Measurements from ENCODE around the gene NCOA3.
"Not testable (repeated sequence)": the region's sequence is repeated elsewhere in the genome, so short reads cannot be mapped to it uniquely, and the experiment has no call there.

Gene NCOA3

DNA sequence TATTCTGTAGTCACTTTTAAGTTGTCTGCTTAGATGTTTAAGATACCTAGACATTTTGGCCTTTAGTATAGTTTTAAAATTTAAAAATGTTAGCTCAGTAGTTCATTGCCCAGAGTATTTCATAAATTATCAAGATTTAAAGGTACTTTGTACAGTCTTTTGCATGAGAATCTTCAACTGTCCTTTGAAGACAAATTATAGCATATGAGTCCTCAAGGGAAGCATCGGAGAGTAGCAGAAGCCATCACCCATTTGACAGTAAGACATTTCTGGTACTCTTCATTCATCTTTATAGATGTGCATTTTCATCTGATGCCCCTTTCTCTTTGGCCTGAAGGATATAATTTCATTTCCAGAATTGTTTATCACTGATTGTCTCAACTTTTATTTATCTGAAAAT is 89.5 kb downstream of the NCOA3 start:
- TF ChIP-seq ZNF274 (IDR thresholded peaks at IDR 0.05; ENCODE audit: low read depth, low read length), result no peak
- H3K4me3 ChIP-seq (ENCODE audit: low read length), result no peak overlapping the region

DNA sequence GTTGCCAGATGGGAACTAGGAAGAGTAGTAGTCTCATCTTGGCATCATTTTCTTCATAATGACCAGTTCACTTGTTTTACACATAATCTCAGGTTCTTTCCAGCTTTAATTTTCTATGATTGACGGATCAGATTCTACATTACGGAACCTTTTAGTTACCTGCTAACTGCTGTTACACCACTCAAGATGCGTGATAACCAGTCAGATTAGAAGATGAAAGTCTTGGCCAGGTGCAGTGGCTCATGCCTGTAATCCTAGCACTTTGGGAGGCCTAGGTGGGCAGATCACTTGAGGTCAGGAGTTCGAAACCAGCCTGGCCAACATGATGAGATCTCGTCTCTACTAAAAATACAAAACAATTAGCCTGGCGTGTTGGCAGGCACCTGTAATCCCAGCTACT is 92.5 kb downstream of the NCOA3 start:
- TF ChIP-seq ZNF274 (IDR thresholded peaks at IDR 0.05; ENCODE audit: low read depth, low read length), result no peak
- H3K4me3 ChIP-seq (ENCODE audit: low read length), result no peak overlapping the region

DNA sequence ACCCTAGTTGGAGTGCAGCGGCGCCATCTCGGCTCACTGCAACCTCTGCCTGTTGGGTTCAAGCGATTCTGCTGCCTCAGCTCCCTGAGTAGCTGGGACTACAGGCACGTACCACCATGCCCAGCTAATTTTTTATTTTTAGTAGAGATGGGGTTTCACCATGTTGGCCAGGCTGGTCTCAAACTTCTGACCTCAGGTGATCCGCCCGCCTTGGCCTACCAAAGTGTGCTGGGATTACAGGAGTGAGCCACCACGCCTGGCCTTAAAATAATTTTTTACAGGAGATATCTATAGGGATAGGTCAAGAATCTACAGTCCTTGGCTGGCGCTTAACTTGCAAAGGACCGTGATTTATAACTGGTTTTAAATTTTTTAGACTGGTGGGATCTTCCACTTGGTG is 93.5 kb downstream of the NCOA3 start:
- H3K4me3 ChIP-seq (ENCODE audit: low read length), result not testable (repeated sequence)

DNA sequence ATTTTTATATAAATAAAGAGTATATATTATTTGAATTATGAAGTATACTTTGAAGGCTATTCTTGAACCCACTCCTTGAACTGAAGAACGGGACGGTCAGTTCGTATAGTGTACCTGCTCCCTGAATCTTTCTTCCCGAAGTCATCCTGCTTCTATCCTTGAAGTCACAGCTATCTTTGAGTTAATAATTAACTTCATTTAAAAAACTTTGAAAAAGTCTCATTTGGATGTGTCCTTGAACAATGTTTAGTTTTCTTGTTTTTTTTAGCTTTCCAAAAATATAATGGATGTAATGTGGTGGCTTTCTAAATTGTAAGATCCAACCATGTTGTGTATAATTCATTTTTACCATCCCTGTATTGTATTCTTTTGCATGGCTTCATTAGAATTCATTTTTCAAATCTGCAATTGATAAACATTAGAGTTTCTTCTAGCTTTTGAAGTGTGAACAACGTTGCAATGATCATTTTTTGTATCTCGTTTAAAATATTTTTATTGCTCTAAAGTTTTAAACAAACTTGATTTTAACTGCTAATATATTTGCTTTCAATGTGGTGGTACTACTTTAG is 94.4 kb downstream of the NCOA3 start:
- no peak for TF ChIP-seq ZNF274 (IDR thresholded peaks at IDR 0.05; ENCODE audit: low read depth, low read length)
- H3K4me3 ChIP-seq (ENCODE audit: low read length), result no peak overlapping the region

DNA sequence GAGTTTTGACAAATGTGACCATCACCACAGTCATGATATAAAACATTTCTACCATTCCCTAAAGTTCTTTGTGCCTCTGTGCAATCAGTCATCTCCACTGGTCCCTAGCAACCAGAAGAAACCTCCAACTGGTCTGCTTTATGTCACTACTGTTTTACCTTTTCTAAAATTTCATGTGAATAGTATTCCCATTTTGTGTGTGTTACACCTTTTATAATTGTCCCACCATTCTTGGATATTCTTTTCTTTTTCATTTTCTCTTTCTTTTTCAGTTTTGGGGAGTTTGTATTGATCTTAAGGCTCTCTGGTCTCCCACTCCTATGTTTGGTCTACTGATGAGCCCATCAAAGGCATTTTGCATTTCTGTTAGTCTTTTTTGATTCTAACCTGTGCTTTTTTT is 95.4 kb downstream of the NCOA3 start:
- no peak for TF ChIP-seq ZNF274 (IDR thresholded peaks at IDR 0.05; ENCODE audit: low read depth, low read length)
- H3K4me3 ChIP-seq (ENCODE audit: low read length), result no peak overlapping the region

DNA sequence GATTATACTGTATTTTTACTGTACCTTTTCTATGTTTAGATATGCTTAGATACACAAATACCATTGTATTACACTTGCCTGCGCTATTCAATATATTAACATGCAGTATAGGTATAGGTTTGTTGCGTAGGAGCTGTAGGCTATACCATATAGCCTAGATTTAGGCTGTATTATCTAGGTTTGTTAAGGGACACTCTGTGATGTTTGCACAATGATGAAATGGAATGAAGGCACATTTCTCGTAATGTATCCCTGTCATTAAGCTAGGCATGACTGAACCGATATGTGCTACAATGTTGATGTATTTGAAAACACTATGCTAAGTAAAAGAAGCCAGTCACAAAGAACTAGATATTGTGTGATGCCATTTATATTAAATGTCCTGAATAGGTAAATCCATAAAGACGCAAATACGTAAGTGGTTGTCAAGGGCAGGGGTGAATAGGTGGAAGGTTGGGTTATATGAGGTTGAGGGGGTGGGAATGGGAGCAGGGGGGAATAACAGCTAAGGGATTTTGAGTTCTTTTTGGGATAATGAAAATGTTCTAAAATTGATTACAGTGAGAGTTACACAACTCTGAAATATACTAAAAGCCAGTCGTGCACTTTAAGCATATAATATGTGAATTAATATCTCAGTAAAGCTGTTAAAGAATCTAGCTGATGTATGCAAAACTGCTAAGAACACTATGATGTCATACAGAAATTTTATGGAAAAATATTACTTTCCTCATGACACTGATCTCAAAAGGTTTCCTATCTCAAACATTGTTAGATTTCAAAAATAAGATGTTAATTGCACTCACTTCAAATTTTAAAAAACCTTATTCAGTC is 97.4 kb downstream of the NCOA3 start:
- no peak for TF ChIP-seq ZNF274 (IDR thresholded peaks at IDR 0.05; ENCODE audit: low read depth, low read length)
- H3K4me3 ChIP-seq (ENCODE audit: low read length), result no peak overlapping the region

DNA sequence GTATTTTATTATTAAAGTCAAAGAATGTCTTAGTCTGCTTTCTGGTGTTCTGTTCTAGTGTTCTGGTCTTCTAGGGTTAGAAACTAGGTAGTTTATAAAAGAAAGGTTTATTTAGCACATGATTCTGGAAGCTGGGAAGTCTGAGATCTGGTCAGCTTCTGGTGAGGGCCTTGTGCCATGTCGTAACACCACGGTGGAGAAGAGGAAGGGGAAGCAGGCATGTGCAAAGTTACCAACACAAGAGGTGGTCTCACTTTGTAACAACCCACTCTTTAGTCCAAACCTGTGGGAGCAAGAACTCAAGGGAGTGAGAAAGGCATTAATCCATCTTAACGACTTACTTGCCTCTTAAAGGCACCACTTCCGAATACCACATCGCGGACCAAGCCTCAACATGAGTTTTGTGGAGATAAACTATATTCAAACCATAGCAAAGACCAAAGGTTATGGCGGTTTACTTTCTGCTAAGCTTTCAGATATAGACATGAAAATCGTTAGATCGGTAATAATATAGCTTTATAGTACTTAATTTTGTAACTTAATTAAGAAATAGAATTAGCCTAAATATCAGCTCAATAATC is 99.4 kb downstream of the NCOA3 start:
- no peak for TF ChIP-seq ZNF274 (IDR thresholded peaks at IDR 0.05; ENCODE audit: low read depth, low read length)
- no peak overlapping the region for H3K4me3 ChIP-seq (ENCODE audit: low read length)

DNA sequence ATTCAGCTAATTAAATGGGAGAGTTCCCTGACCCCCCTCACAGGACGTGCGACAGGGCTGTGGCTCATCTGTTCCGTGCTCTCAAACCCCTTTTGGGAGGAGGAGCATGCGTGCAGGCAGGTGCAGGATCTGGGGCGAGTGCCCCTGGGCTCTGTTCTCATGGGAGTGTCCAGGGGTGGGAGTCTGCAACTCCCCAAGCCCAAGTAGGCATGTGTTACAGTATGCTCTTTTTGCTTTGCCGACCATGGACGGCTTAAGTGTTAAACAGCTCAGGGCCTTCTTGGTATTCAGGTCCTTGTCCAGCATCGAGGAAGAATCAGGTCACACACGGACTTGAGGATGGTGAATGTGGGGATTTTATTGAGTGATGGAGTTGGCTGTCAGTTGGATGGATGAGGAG is 101.6 kb downstream of the NCOA3 start:
- no peak for TF ChIP-seq ZNF274 (IDR thresholded peaks at IDR 0.05; ENCODE audit: low read depth, low read length)
- H3K4me3 ChIP-seq (ENCODE audit: low read length), result no peak overlapping the region

DNA sequence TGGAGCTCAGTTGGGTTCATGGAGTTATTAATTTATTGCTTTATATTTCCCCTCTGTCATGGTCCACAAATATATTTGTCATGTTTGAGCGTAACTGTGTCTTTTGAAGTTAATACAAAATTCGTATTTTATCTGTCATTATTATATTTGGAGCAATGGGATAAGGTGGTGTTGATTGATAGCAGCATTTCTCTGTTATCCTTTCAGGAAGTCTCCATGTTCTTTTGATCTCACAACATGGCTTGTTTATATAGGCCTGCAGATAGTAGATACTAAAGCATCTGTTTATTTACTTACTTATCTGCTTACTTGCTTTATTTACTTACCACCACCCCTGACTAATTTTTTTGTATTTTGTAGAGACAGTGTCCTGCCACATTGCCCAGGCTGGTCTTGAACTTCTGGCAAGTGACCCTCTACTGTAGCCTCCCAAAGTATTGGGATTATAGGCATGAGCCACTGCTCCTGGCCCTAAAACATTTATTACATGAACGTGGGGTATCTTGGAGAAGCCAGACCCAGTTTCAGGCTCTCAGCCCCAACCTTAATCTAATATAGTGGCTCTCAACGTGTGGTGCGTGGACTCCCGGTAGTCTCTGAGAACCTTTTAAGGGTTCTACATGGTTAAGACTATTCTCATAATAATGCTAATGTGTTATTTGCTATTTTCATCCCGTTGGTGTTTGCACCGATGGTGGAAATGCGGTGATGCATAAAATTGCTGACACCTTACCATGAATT is 104.2 kb downstream of the NCOA3 start:
- H3K4me3 ChIP-seq (ENCODE audit: low read length), result no peak overlapping the region
- no peak for TF ChIP-seq ZNF274 (IDR thresholded peaks at IDR 0.05; ENCODE audit: low read depth, low read length)

DNA sequence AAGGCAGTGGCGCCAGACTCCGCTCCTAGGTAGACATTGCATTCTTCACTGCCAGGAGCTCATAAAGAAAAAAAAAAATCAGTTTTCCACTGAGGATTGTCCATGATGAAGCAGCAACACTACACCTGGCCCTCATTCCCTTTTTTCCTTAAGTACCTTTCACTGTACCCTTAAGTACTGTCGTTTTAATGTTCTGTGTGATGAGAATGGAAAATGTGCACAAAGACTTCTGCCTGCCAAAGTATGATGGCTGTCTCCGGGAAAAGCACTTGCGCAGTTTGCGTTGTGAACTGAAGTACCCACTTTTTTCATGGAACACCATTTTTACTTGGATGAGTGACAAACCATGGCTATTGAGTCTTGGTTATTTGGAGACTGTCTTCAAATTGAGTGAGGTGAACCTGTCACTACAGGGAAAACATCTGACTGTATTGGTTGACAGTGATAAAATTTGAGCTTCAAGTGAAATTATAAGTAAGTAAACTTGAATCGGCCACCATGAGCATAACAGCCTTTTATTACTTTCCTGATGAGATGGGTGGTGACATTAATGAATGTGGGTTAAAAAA is 104.8 kb downstream of the NCOA3 start:
- TF ChIP-seq ZNF274 (IDR thresholded peaks at IDR 0.05; ENCODE audit: low read depth, low read length), result no peak

DNA sequence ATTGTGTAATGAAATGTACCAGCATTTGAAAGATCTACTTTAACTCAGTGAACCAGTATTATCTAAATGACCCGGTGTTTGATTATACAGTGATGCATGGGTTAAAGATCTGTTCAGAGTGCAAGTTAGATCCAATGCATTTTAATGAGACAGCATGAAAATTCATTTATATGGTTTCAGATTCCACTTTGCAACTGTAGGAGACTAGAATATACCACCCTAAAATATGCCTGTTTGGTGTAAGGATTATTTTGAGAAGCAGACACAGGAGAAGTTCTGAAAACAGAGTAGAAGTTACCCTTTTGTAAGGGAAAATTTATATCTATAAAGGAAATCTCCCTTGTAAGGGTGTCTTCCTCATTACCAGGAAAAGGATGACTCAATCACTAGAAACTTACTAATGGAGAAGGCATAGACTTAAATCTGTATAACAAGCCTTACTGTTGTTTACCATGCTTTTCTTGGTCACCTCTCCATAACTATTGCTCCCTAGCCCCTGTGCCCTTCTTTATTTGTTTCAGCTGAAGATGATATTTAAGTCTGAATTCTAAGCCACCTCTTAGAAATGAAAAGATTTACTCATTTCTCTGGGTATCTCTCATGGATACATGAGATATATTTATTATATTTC is 105.4 kb downstream of the NCOA3 start:
- no peak for TF ChIP-seq ZNF274 (IDR thresholded peaks at IDR 0.05; ENCODE audit: low read depth, low read length)

More for the DNA sequence above, 104.8 kb downstream of the NCOA3 start:
- H3K4me3 ChIP-seq (ENCODE audit: low read length), result no peak overlapping the region

DNA sequence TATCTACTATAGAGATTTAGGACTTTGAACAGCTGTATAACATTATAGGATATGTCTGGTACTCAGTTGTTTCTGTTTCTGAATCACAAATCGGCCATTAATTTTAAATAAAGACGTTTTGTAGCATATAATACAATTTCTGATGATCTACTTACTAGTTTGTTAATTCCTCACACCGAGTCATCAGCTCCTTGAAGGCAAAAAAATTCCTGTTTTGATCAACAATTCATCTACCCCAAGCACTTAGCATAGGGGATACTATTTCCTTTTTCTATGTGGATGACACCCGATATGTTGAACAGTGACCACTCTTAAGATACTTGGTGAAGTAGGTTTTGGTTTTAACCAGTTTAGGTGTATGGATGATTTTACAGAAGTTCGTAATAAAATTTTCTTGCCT is 107.3 kb downstream of the NCOA3 start:
- TF ChIP-seq ZNF274 (IDR thresholded peaks at IDR 0.05; ENCODE audit: low read depth, low read length), result no peak
- no peak overlapping the region for H3K4me3 ChIP-seq (ENCODE audit: low read length)

More for the DNA sequence above, 105.4 kb downstream of the NCOA3 start:
- no peak overlapping the region for H3K4me3 ChIP-seq (ENCODE audit: low read length)

DNA sequence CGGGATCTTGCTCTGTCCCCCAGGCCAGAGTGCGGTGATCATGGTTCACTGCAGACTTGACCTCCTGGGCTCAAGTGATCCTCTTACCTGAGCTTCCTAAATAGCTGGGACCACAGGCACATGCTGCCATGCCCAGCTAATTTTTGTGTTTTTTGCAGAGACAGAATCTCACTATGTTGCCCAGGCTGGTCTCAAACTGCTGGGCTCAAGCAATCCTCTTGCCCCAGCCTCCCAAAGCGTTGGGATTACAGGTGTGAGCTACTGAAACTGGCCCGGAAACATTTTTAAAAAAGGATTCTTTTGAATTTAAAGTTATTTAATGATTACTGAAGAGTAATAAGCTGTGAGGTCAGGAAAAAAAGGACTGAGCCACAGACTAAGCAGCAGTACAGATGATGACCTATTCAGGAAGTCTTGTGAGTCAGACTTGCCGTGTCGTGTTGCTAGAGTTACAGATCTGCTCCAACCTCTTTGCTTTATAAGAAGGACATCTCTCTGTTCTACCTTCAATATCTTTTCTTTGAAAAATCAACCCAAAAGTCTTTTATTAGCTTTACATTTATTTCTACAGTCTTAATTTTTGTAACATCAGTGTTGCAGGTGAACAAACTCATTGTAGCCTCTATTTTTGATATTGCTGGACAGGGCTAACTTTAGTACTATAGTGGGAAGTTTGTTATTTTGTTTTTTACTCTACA is 108.7 kb downstream of the NCOA3 start:
- H3K4me3 ChIP-seq (ENCODE audit: low read length), result no peak overlapping the region
- TF ChIP-seq ZNF274 (IDR thresholded peaks at IDR 0.05; ENCODE audit: low read depth, low read length), result no peak

Data from GM08714 (cell line).